AG10803 (cell line): Measurements from ENCODE around the gene POLR2L.
A peak's percentile ranks its signal among the peaks of the same experiment; 100 is the strongest.

ENCODE experiments used
- DNase-seq: peaks from one replicate; pipeline ENCODE4 v3.0.0; 2010; ENCODE audit warnings: low read depth
- H3K4me3 ChIP-seq: 2 replicates; pipeline ENCODE4 v1.5.1; 2011; ENCODE audit warnings: mild to moderate bottlenecking, low read length, control low read depth
- CTCF ChIP-seq: conservative IDR thresholded peaks from 2 replicates; pipeline ENCODE4 v1.5.1; 2011; ENCODE audit warnings: mild to moderate bottlenecking, low read length, control low read depth, inconsistent platforms

POLR2L gene

GRCh38 chr11:800473-800872, 41.9 kb downstream of the POLR2L start:
- no peak for DNase-seq
- TF ChIP-seq CTCF, result no peak
- no peak overlapping the region for H3K4me3 ChIP-seq

- no peak for DNase-seq
- H3K4me3 ChIP-seq, result no peak overlapping the region
- TF ChIP-seq CTCF, result no peak
Measured at GRCh38 chr11:799641-800316, 42.5 kb downstream of the POLR2L start.

- peak within 1 kb of the TSS; percentile 77 for H3K4me3 ChIP-seq
- peak; percentile 39; the same call in 1 of the 2 replicates for TF ChIP-seq CTCF
- peak; percentile 62 for DNase-seq
Measured at GRCh38 chr11:798093-798713, 44.1 kb downstream of the POLR2L start, which contains the start of gene SLC25A22. SLC25A22 (minus strand) TSS chr11:798281; CDS start chr11:795006, 3,275 bp downstream.

GRCh38 chr11:797296-798092, 44.8 kb downstream of the POLR2L start:
- TF ChIP-seq CTCF, result no peak
- H3K4me3 ChIP-seq, result peak overlapping the region; percentile 77
- peak; percentile 71 for DNase-seq

- TF ChIP-seq CTCF, result no peak
- DNase-seq, result no peak
Measured at GRCh38 chr11:796565-797295, 45.6 kb downstream of the POLR2L start.

GRCh38 chr11:795634-796564, 46.4 kb downstream of the POLR2L start:
- no peak for TF ChIP-seq CTCF
- DNase-seq, result peak; percentile 81
- peak overlapping the region; percentile 77 for H3K4me3 ChIP-seq

More at GRCh38 chr11:796565-797295, 45.6 kb downstream of the POLR2L start:
- H3K4me3 ChIP-seq, result peak overlapping the region; percentile 77
